Measurements from ENCODE around the gene DPF3. TPM values are rescaled to one million over a fixed set of nuclear protein-coding genes. Genes with fewer than 3 reads are reported as not detected.

The DPF3 gene
- total RNA-seq, 4 donors from 2014 or later, result 16.7 to 27.8 (median 20.3) TPM

DNA sequence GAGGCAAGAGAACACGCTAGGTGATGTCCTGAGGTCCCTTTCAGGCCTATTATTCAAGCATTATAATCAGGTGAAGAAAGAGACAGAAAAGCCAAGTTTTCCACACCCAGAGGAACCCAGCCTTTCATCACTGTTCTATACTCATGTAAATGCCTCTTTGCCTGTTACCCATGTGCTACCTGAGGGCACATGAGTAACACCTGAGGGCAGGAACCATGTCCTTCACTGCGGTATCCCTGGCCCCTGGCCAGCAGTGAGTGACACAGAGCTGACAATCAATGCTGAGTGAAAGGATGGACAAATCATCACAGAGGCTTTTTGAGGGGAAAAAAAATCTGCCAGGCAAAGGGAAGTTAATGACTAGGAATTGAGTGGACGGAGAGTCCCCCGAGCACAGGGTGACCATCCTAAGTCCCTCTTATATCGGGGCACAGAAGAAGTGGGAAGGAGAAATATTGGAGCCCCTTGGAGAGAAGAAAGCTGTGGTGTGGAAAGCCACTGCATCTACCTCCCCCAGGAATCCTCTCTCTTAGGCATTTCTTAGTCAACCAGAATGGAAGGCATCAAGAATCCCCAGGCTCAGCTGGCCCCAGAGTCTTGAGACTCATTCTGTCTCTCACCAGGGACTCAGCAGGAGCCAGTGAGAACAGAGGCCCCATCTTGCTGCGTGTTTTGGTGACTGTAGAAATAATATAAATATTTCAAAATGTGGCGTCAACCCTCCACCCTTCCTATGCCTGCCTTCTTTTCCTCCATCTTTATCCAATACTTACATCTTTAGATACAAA lies 212.9 kb downstream of the DPF3 start:
- in situ Hi-C loops (cut with MboI; ENCODE audit: low sequenced_read_pairs in 4 of 4) (no loop called here), intact Hi-C loops (cut with DNase I; ENCODE audit: low total_unique reads) (no loop called here)
- Histone ChIP-seq H3K4me3 (no peak overlapping the region), H3K27ac (no peak overlapping the region), H3K36me3 (peaks cover 0 to 8% of the 10 kb centered on the region in 2 donors), H3K9me3 (no peaks in the 10 kb centered on the region), H3K4me1 (peaks cover 6 to 10% of the 10 kb centered on the region in 2 donors), H3K27me3 (no peaks in the 10 kb centered on the region)
- ATAC-seq, result no peak
- no peak for DNase-seq
- TF ChIP-seq POLR2A (IDR thresholded peaks at IDR 0.05), result no peak
- TF ChIP-seq, protein P1, sequence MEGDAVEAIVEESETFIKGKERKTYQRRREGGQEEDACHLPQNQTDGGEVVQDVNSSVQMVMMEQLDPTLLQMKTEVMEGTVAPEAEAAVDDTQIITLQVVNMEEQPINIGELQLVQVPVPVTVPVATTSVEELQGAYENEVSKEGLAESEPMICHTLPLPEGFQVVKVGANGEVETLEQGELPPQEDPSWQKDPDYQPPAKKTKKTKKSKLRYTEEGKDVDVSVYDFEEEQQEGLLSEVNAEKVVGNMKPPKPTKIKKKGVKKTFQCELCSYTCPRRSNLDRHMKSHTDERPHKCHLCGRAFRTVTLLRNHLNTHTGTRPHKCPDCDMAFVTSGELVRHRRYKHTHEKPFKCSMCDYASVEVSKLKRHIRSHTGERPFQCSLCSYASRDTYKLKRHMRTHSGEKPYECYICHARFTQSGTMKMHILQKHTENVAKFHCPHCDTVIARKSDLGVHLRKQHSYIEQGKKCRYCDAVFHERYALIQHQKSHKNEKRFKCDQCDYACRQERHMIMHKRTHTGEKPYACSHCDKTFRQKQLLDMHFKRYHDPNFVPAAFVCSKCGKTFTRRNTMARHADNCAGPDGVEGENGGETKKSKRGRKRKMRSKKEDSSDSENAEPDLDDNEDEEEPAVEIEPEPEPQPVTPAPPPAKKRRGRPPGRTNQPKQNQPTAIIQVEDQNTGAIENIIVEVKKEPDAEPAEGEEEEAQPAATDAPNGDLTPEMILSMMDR (IDR thresholded peaks at IDR 0.05 in 4 of 5, conservative IDR thresholded peaks at IDR 0.05 in 1 of 5), result no peak

DNA sequence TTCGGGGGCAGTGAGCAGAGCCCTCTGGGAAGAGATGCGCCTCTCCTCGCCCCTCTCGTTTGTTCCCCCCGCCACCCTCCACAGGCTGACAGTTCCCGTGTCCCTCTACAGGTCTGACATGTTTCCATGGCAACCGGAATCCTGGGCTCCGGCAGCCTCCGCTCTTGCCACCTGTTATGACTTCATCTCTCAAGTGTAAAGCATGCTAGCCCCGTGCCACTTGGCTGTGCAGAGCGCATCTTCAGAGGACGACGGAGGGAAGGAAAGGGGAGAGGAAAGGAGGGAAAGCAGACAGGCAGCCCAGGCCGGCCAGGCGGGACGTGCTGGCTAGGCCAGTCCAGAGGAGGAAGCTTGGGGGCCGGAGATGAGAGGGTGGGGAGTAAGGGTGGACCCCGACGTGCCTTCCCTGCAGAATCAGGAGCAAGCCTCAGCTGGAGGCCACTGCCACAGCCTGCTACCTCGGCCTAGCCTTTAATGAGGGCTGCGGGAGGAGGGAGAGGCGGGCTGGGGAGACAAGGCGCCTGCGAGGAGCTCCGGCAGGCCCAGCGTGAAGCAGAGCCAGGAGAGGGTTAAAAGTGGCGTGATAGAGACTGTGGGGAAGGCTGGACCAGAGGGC lies 214.3 kb downstream of the DPF3 start:
- H3K27me3 ChIP-seq, result no peaks in the 10 kb centered on the region
- no peaks in the 10 kb centered on the region for H3K36me3 ChIP-seq
- no peaks in the 10 kb centered on the region for H3K9me3 ChIP-seq
- intact Hi-C loops (cut with DNase I; ENCODE audit: low total_unique reads) (no loop called here), in situ Hi-C loops (cut with MboI; ENCODE audit: low sequenced_read_pairs in 4 of 4) (no loop called here)
- no peak overlapping the region for H3K27ac ChIP-seq
- no peak for ATAC-seq
- H3K4me1 ChIP-seq, result peaks cover 6 to 10% of the 10 kb centered on the region in 2 donors
- DNase-seq, result no peak
- TF ChIP-seq, protein P1 (IDR thresholded peaks at IDR 0.05 in 4 of 5, conservative IDR thresholded peaks at IDR 0.05 in 1 of 5), result no peak
- TF ChIP-seq POLR2A (IDR thresholded peaks at IDR 0.05), result no peak
- no peak overlapping the region for H3K4me3 ChIP-seq

DNA sequence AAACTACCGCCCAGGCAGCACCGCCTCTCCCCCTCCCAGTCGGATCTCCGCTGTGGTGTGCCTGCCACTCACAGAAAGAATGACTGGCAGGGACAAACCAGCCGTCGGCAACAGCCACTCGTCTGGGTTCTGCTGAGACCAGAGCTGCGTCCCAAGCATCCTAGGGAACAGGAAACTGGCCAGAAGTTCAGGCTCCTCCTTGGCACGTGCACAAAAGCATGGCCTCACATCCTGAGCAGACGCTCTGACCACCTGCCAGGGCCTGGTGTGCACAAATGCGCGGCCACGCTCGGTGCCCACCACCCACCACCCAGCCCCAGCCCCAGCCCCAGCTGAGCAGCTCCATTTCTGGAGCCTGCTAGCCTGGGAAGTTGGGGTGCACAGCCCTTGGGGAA lies 214.8 kb downstream of the DPF3 start:
- H3K27me3 ChIP-seq, result no peaks in the 10 kb centered on the region
- intact Hi-C loops (cut with DNase I; ENCODE audit: low total_unique reads) (no loop called here), in situ Hi-C loops (cut with MboI; ENCODE audit: low sequenced_read_pairs in 4 of 4) (no loop called here)
- H3K4me3 ChIP-seq, result no peak overlapping the region
- peaks cover 6 to 10% of the 10 kb centered on the region in 2 donors for H3K4me1 ChIP-seq
- H3K9me3 ChIP-seq, result no peaks in the 10 kb centered on the region
- peak overlapping the region in 1 of 4 donors; percentile 3 for H3K27ac ChIP-seq
- ATAC-seq (peak; percentile 36 to 54), DNase-seq (peak in 1 of 2 donors; percentile 50)
- TF ChIP-seq POLR2A (IDR thresholded peaks at IDR 0.05), result no peak
- TF ChIP-seq, protein P1 (IDR thresholded peaks at IDR 0.05 in 4 of 5, conservative IDR thresholded peaks at IDR 0.05 in 1 of 5), result no peak
- no peaks in the 10 kb centered on the region for H3K36me3 ChIP-seq

DNA sequence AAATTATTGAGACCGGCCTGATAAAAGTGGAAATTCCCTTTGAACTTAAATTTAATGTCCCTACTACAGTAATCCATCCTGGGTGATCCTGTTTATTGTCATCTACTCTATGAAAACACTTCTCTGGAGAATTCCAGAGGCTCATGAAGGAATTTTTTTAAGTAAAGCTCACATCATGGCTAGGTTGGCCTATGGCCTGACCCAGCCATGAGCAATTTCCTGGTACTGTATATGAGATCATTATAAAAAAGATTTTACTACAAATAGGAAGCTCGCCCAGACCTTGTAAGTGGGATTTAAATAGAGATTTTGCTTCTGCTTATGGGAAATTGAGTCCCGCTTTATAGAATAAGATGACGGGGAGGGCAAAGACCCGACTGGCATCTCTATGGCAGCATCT lies 215.5 kb downstream of the DPF3 start:
- ATAC-seq, result no peak
- no peak for DNase-seq
- no peaks in the 10 kb centered on the region for H3K27me3 ChIP-seq
- in situ Hi-C loops (cut with MboI; ENCODE audit: low sequenced_read_pairs in 4 of 4) (no loop called here), intact Hi-C loops (cut with DNase I; ENCODE audit: low total_unique reads) (no loop called here)
- H3K4me1 ChIP-seq, result peaks cover 6 to 10% of the 10 kb centered on the region in 2 donors
- peak overlapping the region in 1 of 4 donors; percentile 3 for H3K27ac ChIP-seq
- no peaks in the 10 kb centered on the region for H3K9me3 ChIP-seq
- H3K4me3 ChIP-seq, result no peak overlapping the region
- peaks cover 0 to 7% of the 10 kb centered on the region in 2 donors for H3K36me3 ChIP-seq
- TF ChIP-seq, protein P1 (IDR thresholded peaks at IDR 0.05 in 4 of 5, conservative IDR thresholded peaks at IDR 0.05 in 1 of 5), result no peak

Data from gastrocnemius medialis (tissue), 4 donors.